Measurements from ENCODE around the gene PLBD1.

PLBD1 gene

GRCh38 chr12:14564336-14564959 is 3.2 kb downstream of the PLBD1 start:
- DNase-seq, result no peak

DNA sequence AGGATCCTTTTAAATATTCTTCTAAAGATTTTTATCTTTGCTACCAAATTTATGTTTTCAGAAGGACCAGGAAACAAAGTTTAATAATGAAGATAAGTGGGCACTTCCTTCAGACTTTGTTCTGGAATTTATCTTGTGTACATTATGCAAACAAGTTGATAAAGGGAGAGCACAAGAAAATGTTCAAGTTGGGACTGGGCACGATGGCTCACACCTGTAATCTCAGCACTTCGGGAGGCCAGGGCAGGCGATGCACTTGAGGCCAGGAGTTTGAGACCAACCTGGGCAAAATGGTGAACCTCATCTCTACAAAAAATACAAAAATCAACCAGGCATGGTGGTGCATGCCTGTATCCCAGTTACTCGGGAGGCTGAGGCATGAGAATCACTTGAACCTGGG is 4.6 kb downstream of the PLBD1 start:
- DNase-seq, result no peak

- no peak for DNase-seq
These were observed 5.4 kb downstream of the PLBD1 start for GRCh38 chr12:14562279-14562678.

DNA sequence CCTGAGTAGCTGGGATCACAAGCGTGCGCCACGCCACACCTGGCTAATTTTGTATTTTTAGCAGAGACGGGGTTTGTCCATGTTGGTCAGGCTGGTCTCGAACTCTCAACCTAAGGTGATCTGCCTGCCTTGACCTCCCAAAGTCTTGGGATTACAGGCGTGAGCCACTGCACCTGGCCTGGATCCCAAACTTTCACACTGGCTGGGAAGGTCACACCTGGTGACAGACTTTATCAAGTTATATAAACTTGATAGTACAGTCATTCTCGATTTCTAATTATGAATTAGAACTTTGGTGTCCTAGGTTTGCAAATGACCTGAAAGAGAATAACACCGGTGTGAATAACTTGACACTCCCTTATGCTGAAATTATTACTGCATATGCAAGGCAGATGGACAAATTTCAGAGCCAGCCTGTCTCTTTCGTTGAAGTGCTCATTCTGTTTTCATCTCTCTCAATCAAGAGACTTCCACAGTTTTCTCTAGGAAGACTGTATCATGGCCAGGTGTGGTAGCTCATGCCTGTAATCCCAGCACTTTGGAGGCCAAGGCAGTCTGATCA is 5.9 kb downstream of the PLBD1 start:
- DNase-seq, result no peak

- no peak for DNase-seq
These were observed 6.6 kb downstream of the PLBD1 start for GRCh38 chr12:14560904-14561574.

DNA sequence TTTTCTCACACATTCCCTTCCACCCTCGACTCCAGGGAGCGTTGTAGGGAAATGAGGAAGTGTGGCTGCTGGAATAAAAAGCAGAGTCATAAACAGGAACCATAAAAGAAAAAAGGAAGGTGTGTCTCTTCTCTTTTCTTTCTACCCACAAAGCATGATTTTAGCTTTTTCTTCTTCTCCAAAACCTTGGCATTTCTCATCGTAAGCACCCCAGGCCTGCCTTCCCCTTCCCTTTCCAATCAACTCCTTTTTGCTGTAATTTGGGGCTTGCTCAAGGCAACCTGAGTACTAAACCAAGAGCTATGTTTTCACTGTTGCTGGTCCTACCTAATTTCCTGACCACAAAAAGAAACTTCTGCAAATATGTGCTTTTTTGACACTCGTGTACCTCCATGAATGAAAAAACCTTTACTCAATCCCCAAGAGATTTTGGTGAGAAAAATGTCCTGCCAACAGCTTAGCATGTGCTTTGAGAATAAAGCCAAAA is 9.2 kb downstream of the PLBD1 start:
- DNase-seq, result no peak

- DNase-seq, result no peak
These were observed 9.7 kb downstream of the PLBD1 start for GRCh38 chr12:14557966-14558365.

DNA sequence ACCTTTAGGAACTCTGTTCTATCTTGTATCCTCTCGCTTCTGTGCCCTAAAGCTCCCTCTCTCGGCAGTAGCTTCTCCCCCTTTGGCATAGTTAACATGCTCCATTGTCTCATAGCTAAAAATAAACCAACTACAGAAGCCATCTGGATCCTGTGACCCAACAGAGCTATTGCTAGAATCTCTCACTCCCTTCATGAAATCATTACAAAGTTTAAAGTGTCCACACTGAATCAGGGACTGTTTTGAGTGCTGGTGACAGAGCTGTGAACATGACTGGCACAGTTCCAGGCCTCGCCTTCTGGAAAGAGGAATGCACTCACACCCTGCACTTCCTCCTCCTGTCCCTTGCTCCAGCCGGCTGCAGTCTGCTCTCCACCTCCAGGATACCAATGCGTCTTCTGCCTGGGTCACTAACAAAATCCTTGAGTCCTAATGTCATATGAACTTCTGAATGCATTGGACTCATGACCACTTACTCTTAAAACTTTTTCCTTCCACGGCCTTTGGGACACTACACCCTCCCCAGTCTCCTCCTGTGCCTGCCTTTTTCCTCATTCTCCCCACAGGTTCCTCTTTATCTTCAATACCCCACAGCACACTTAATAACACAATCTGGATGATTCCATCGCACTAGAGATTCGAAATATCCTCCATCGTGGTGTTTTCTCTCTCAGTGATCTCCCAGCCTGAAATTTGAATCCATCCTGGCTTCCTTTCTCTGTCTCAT is 13.2 kb downstream of the PLBD1 start:
- peak; percentile 9 for DNase-seq

- no peak for DNase-seq
These were observed 19.1 kb downstream of the PLBD1 start for GRCh38 chr12:14548609-14549008.

DNA sequence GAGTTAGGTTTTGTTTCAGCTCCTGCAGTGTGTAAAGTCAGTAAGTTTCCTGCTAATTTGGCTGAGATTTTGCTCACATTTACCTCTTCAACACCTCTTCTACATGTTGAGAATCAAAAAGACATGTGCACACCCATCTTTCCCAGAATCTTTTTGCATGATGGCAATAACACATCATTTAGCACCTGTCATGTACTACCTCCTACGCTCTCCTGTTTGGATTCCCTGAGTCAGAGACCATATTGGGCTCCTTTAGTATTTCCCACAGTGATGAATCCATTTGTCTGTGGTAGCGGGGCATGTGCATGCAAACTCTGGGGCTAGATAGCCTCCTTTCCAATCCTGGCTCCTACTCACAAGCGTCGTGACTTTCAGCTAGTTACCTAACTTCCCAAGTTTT is 20.1 kb downstream of the PLBD1 start:
- DNase-seq, result no peak

- no peak for DNase-seq
These were observed 22.2 kb downstream of the PLBD1 start for GRCh38 chr12:14545144-14546124.

- DNase-seq, result no peak
These were observed 26.8 kb downstream of the PLBD1 start for GRCh38 chr12:14540801-14541462.

DNA sequence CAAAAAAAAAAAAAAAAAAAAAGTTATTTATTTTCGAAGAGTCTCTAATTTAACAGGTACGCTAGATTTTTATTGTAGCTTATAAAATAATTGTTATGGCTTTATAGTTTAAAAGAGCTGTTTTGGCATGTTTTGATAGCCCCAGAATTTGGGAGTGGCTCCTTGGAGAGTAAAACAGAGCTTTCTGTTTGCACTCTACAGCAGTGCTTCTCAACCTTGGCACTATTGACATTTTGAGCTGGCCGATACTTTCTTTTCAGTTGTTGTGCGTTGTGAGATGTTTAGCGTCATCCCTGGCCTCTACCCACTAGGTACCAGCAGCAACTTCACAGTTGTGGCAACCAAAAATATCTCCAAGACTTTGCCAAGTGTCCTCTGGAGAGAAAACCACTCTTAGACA is 30.6 kb downstream of the PLBD1 start:
- no peak for DNase-seq

DNA sequence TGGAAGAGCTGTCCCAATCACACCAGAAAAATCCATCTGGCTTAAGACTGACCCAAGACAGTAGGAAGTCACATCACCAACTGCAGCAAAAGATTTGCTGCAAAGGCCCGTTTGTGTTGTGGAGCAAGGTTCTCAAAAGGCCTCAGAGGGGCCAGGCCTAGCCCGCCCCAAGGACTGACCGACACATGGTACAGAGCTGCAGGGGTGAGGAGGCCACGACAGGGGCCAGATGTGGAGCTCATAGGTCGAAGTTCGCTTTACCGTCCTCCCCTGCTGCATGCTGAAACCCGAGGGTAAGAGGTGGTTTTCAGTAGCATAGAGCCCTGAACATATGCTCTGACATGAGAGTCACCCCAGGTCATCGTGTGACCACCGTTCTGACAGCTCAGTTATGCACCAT is 35.5 kb downstream of the PLBD1 start:
- no peak for DNase-seq

DNA sequence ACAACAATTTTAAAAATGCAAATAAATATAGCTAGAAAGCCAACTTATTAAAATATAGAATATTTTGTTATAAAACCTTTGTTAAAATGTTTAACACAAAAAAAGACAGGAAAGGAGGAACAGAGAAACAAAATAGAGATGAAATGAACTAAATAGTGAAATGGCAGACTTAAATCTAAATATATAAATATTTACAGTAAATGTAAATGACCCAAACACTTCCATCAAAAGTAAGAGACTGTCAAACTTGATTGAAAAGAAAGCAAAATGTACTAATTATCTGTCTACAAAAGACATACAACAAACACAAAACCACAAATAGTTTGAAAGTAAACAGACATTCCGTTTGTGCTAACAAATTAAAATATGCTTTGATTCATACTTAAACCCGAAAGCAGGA is 41.7 kb downstream of the PLBD1 start:
- no peak for DNase-seq

DNA sequence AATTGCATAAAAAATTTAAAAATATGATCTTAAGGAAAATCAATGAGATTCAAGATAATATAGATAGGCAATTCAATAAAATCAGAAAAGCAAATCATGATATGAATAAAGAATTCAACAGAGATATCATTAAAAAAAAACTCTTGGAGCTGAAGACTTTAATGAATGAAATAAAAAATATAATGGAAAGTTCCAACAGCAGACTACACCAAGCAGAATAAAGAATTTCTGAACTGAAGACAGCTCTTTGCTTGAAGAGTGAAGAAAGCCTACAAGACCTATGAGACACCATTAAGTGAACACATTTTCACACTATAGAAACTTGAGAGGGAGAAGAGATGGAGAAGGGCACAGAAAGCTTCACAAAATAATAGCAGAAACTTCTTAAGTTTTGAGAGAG is 45.9 kb downstream of the PLBD1 start:
- DNase-seq, result no peak

GRCh38 chr12:14514946-14515345 is 52.7 kb downstream of the PLBD1 start:
- no peak for DNase-seq

DNA sequence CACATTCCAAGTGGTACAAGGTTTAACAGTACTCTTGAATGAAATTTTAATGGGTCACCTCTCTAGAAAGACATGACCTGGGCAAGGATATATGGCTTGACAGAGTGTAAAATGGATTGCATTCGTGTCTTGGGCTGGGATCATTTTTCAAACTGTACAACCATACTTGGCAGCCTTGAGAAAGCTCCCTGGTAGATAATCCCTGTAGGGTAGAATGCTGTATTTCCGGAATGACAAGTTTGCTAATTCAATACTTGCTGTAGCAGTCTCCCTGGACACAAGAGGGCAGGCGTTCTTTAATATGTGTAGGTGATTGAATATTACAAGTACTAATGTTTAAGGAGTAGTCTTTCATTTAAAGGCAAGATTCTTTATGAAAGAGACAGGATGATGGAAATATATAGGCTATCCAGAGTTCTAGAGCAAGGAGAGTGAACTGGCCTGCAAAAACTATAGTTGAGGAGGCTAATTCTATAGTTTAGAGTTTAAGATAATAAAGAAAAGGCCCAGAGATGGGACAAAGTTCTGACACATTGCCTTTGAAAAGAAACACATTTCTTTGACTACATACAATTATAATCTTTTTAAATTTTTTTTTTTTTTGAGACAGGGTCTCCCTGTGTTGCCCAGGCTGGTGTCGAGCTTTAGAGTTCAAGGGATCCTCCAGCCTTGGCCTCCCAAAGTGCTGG is 53.4 kb downstream of the PLBD1 start:
- no peak for DNase-seq

DNA sequence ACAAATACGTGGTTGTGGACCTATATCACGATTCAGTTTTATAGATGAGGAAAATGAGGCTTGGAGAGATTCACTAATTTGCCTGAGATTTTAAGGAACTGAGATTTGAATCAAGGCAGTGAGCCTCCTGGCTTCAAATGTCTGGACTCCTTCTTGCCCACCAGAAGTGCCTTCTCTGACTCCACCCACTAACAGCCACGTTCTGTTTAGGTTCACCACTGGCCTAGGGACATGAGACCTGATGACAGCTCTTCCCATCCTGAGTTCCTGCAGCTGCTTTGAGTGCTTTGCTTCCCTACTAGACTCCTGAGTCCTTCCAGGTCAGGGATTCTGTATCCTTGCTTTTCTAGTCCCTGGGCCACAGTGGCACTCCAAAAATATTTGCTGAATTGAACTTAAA is 57.1 kb downstream of the PLBD1 start:
- DNase-seq, result no peak

DNA sequence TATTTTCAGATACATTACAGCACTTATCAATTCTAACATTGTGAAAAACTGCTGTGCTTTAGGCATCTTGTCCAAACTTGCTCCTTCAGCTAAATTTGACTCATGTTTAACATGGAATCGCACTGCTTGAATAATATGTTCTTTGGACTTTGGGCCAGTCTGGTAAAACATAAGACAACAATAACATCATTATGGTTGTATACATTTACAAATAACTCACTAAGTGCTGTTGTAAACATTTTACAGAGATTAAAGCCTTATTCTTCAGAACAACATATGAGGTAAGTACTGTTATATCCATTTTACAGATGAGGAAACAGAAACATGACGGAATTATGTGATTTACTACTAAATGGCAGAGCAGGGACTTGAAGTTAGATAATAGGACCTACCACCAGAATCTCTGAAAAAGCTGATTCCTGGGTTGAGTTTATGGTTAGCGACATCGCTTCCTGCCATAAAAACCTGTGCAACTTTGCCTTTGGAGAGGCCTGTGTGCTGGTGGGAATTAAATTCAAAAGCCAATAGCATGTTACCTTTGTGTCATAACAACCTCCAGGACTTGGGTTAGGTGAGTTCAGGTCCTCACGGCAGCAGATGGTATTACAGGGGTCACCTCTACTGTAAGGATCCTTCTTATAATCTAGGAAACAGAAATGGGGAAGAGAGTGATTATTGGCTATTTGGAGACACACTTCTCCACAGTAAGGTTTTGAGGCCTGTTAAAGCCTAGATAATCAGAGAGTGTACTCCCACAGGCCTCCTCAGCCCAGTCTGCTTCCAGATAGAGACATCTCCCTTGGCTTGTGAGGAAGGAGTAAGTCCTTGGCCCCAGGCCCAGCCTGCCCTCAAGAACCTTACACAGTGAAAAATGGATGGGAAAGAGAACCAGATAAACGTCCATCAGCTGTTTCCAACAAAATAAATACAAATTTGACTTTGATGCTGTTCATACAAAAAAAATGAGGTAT is 61.8 kb downstream of the PLBD1 start:
- no peak for DNase-seq
